Measurements from ENCODE around the gene CDH12.
A peak's percentile ranks its signal among the peaks of the same experiment; 100 is the strongest.
"Not testable (repeated sequence)": the region's sequence is repeated elsewhere in the genome, so short reads cannot be mapped to it uniquely, and the experiment has no call there.

The CDH12 gene

GRCh38 chr5:22249209-22249729 lies 603.9 kb downstream of the CDH12 start:
- TF ChIP-seq POLR2A (IDR thresholded peaks at IDR 0.05; ENCODE audit: low read depth, low read length) (no peak), TAF1 (IDR thresholded peaks at IDR 0.05; ENCODE audit: borderline replicate concordance, low read depth, low read length) (no peak), POLR2AphosphoS5 (IDR thresholded peaks at IDR 0.05; ENCODE audit: low read depth, low read length) (no peak)
- DNase-seq (ENCODE audit: insufficient read length) (no peak), FAIRE-seq (no peak)

DNA sequence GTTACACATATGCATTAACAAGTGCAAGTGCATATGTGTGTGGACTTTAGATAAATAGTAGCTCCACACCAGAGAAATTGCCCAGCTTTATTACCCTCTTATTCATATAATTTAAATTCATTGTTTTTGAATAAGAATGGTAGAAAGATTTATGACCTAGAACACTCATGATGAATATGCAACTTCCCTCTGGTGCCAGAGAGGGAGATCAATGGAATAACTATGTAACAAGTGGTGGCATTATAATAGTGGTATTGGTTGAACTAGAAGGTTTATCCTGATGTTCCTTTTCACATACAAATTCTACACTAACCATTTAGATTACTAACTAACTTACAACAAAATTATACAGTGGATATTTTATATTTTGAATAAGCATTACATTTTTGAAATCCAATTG lies 607.4 kb downstream of the CDH12 start:
- DNase-seq (ENCODE audit: insufficient read length) (no peak), FAIRE-seq (no peak)
- TF ChIP-seq POLR2A (IDR thresholded peaks at IDR 0.05; ENCODE audit: low read depth, low read length) = no peak
- no peak for TF ChIP-seq TAF1 (IDR thresholded peaks at IDR 0.05; ENCODE audit: borderline replicate concordance, low read depth, low read length)
- TF ChIP-seq POLR2AphosphoS5 (IDR thresholded peaks at IDR 0.05; ENCODE audit: low read depth, low read length) = no peak

DNA sequence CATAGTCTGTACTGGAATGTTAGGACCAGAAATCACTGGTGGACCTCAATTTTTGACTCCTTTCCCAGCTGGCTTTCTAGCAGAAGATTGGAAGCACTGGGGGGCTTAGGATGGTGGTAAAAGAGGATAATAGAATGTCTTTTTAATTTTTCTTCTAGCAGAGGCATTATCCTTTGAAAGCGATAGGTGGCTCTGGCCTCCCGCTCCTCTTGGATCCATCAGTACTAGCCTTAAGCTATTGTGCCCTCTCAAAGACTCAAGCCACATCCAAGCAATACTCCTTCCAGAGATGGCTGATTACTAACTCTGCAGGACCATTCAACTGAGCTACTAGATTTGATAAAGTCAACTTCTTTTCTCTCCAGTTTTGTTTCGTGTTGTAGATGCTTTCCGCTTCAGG lies 610.6 kb downstream of the CDH12 start:
- FAIRE-seq (no peak), DNase-seq (ENCODE audit: insufficient read length) (no peak)
- TF ChIP-seq TAF1 (IDR thresholded peaks at IDR 0.05; ENCODE audit: borderline replicate concordance, low read depth, low read length) = no peak
- TF ChIP-seq POLR2AphosphoS5 (IDR thresholded peaks at IDR 0.05; ENCODE audit: low read depth, low read length) = no peak
- no peak for TF ChIP-seq POLR2A (IDR thresholded peaks at IDR 0.05; ENCODE audit: low read depth, low read length)

- DNase-seq (ENCODE audit: insufficient read length) (no peak), FAIRE-seq (no peak)
- TF ChIP-seq POLR2AphosphoS5 (IDR thresholded peaks at IDR 0.05; ENCODE audit: low read depth, low read length) = no peak
- TF ChIP-seq POLR2A (IDR thresholded peaks at IDR 0.05; ENCODE audit: low read depth, low read length) = no peak
- TF ChIP-seq TAF1 (IDR thresholded peaks at IDR 0.05; ENCODE audit: borderline replicate concordance, low read depth, low read length) = no peak
These were observed 615.1 kb downstream of the CDH12 start for GRCh38 chr5:22238047-22238446.

- DNase-seq (ENCODE audit: insufficient read length) (no peak), FAIRE-seq (no peak)
- TF ChIP-seq POLR2AphosphoS5 (IDR thresholded peaks at IDR 0.05; ENCODE audit: low read depth, low read length) = no peak
- TF ChIP-seq TAF1 (IDR thresholded peaks at IDR 0.05; ENCODE audit: borderline replicate concordance, low read depth, low read length) = no peak
- TF ChIP-seq POLR2A (IDR thresholded peaks at IDR 0.05; ENCODE audit: low read depth, low read length) = no peak
These were observed 626.7 kb downstream of the CDH12 start for GRCh38 chr5:22226423-22226822.

- TF ChIP-seq POLR2AphosphoS5 (IDR thresholded peaks at IDR 0.05; ENCODE audit: low read depth, low read length) (no peak), TAF1 (IDR thresholded peaks at IDR 0.05; ENCODE audit: borderline replicate concordance, low read depth, low read length) (no peak), POLR2A (IDR thresholded peaks at IDR 0.05; ENCODE audit: low read depth, low read length) (no peak)
- DNase-seq (ENCODE audit: insufficient read length) = no peak
- FAIRE-seq = no peak
These were observed 630.1 kb downstream of the CDH12 start for GRCh38 chr5:22223079-22223478.

GRCh38 chr5:22213703-22214495 lies 639.2 kb downstream of the CDH12 start:
- DNase-seq (ENCODE audit: insufficient read length) = not testable (repeated sequence)
- peak; percentile 80 for FAIRE-seq

GRCh38 chr5:22212254-22212991 lies 640.7 kb downstream of the CDH12 start:
- DNase-seq (ENCODE audit: insufficient read length); FAIRE-seq: not testable (repeated sequence)

GRCh38 chr5:22208463-22208862 lies 644.7 kb downstream of the CDH12 start:
- not testable (repeated sequence) for DNase-seq (ENCODE audit: insufficient read length); FAIRE-seq

GRCh38 chr5:22188651-22189050 lies 664.5 kb downstream of the CDH12 start:
- DNase-seq (ENCODE audit: insufficient read length); FAIRE-seq: not testable (repeated sequence)

GRCh38 chr5:22187632-22188228 lies 665.4 kb downstream of the CDH12 start:
- not testable (repeated sequence) for FAIRE-seq; DNase-seq (ENCODE audit: insufficient read length)

GRCh38 chr5:22169226-22169625 lies 683.9 kb downstream of the CDH12 start:
- peak; percentile 85 for FAIRE-seq
- not testable (repeated sequence) for DNase-seq (ENCODE audit: insufficient read length)

DNA sequence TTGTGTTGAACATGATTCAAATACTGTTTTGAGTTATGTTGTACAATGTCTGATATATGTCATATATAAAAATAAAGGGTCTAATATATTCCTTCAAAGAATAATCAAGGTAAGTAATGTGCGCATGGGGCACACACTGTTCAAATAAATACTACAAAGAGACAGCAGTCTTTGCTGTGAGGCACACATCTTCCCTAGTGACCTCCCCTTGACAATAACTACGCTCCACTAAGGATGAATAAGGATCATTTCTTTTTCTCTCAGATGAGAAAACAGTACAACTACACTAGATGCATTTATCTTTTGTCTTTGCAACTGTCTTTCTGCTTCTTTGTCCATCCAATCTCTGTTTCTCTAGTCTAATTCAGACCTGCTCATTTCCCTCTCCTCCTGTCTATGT lies 684.4 kb downstream of the CDH12 start:
- FAIRE-seq; DNase-seq (ENCODE audit: insufficient read length): not testable (repeated sequence)

GRCh38 chr5:22165931-22166330 lies 687.2 kb downstream of the CDH12 start:
- not testable (repeated sequence) for DNase-seq (ENCODE audit: insufficient read length); FAIRE-seq

DNA sequence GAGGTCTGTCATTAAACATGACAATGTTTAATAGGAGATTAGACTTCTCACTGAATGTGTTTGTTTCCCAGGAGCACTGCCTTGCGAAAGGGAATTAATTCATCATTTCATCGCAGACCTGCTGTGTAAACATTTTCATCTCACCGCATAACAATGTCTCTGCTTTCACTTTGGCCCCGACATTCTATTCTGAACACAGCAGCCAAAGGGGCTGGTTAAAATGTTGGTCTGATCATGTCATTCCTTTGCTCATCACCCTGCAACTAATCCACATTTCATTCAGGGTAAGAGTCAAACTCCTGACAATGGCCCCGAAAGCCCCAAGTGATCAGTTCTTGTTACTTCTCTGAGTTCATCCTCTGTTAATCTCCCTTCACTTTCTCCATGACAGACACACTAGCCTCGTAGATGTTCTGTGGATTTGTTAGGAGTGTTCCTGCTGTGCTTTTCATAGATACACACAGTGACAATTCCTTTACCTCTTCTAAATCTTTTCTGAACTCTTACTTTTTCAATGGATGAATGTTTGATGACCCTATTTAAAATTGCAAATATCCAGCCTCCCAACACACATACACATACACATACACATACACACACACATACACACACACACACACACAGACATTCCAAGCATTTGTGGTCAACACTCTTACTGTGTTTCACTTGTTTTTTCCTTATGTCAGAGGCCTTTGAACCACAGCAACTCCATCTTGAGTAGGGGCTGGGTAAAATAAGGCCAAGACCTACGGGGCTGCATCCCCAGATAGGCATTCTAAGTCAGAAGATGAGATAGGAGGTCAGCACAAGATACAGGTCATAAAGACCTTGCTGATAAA lies 688.0 kb downstream of the CDH12 start:
- FAIRE-seq = peak; percentile 50
- not testable (repeated sequence) for DNase-seq (ENCODE audit: insufficient read length)

DNA sequence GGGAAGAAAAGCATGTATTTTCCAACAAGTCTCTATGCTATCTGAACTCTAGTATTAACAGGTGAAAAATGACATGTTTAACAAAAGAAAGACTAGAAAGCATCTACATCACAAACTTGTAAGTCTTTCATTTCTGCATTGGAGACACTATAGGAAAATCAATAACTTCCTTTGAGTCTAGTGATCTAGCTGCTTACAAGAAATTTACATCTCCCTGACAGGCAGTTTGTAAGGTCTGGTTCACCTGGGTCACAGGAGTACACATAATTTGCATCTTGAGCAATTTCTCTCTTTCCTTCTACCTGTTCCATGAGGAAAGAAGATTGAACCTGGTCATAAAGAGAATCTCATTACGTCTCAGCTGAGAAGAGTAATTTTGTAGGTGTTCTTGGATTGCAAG lies 696.2 kb downstream of the CDH12 start:
- FAIRE-seq = peak; percentile 14
- not testable (repeated sequence) for DNase-seq (ENCODE audit: insufficient read length)

GRCh38 chr5:22154779-22155178 lies 698.4 kb downstream of the CDH12 start:
- FAIRE-seq = peak; percentile 48
- not testable (repeated sequence) for DNase-seq (ENCODE audit: insufficient read length)

Data from GM12892 (cell line).